Spleen (tissue), 11 donors: ENCODE data around the gene PNMA1. TPM values are rescaled to one million over a fixed set of nuclear protein-coding genes. Genes with fewer than 3 reads are reported as not detected.

Experiments
- DNase-seq: peaks from one replicate; pipeline ENCODE4 v3.0.0-alpha.2; 2020
- H3K27ac ChIP-seq, 8 donors: fragments of 200-600 bp; sonication (generic) in 7 of 8; 1 replicate in 4 of 8; 2 replicates in 4 of 8; pipeline versions ENCODE4 v1.5.0 to v1.8.0; 2016 to 2021; ENCODE audit warnings: inconsistent platforms in 4 of 8, mild to moderate bottlenecking in 4 of 8, moderate library complexity in 1 of 8
- H3K27me3 ChIP-seq, 7 donors: fragments of 200-600 bp; sonication (generic) in 6 of 7; replicated peaks in 1 of 7; 1 replicate in 4 of 7; 2 replicates in 3 of 7; pipeline versions ENCODE4 v1.5.0 to v1.8.0; 2016 to 2021; ENCODE audit warnings: inconsistent platforms in 3 of 7, mild to moderate bottlenecking in 1 of 7
- H3K36me3 ChIP-seq, 6 donors: fragments of 200-600 bp; sonication (generic) in 5 of 6; 1 replicate in 4 of 6; 2 replicates in 2 of 6; pipeline versions ENCODE4 v1.5.0 to v1.8.0; 2016 to 2021; ENCODE audit warnings: inconsistent platforms in 2 of 6
- H3K4me1 ChIP-seq, 6 donors: fragments of 200-600 bp; sonication (generic) in 5 of 6; 1 replicate in 3 of 6; 2 replicates in 3 of 6; pipeline versions ENCODE4 v1.5.0 to v1.8.0; 2016 to 2021; ENCODE audit warnings: inconsistent platforms in 3 of 6
- H3K4me3 ChIP-seq, 8 donors: fragments of 200-600 bp; sonication (generic) in 7 of 8; 1 replicate in 4 of 8; 2 replicates in 4 of 8; pipeline versions ENCODE4 v1.5.0 to v1.8.0; 2016 to 2021; ENCODE audit warnings: inconsistent platforms in 4 of 8, mild to moderate bottlenecking in 4 of 8, moderate library complexity in 2 of 8
- H3K9me3 ChIP-seq, 8 donors: fragments of 200-600 bp; sonication (generic) in 7 of 8; 1 replicate in 4 of 8; 2 replicates in 4 of 8; pipeline versions ENCODE4 v1.5.0 to v1.8.0; 2016 to 2021; ENCODE audit warnings: inconsistent platforms in 4 of 8
- CTCF ChIP-seq, 11 experiments: fragments of 200-600 bp in 7 of 11; fragments of 450-650 bp in 4 of 11; sonication (generic) in 4 of 11; IDR thresholded peaks in 8 of 11; conservative IDR thresholded peaks in 3 of 11; 1 replicate in 7 of 11; 2 replicates in 4 of 11; pipeline versions ENCODE4 v1.4.0 to v1.8.0; 2016 to 2021; ENCODE audit warnings: antibody characterized with exemption in 11 of 11, inconsistent platforms in 4 of 11, mild to moderate bottlenecking in 1 of 11
- POLR2A ChIP-seq, 3 donors: fragments of 450-650 bp; IDR thresholded peaks; one replicate each; pipeline ENCODE4 v1.5.1; 2017; ENCODE audit warnings: antibody characterized with exemption in 3 of 3, mild to moderate bottlenecking in 1 of 3
- POLR2AphosphoS5 ChIP-seq, 3 donors: sonication (generic); formaldehyde crosslinking; IDR thresholded peaks; one replicate each; pipeline ENCODE4 v1.5.1; 2017; ENCODE audit warnings: antibody characterized with exemption in 3 of 3
- WGBS, 5 donors: extraction: QIAGEN DNeasy Blood & Tissue Kit in 3 of 5; methylation state at CpG; one replicate each; pipeline versions ENCODE4 v1.1.5 to v1.1.7; 2013 to 2018; 5-methylcytosine and 5-hydroxymethylcytosine counted together
- intact Hi-C: fragments of 100-400 bp; cut with DNase I; formaldehyde crosslinking; loops from one replicate; pipeline ENCODE4 v1.15.0; 2023; ENCODE audit warnings: low total_unique reads
- polyA plus RNA-seq, 3 donors: library from polyadenylated mRNA; stranded (reverse); fragments of 200-250 nt; gene quantifications; one replicate each; pipeline ENCODE4 v1.2.1, GENCODE V29; 2013
- total RNA-seq, 7 donors: library from RNA; depleted of rRNA in 3 of 7; stranded (reverse); fragments of >200 nt in 3 of 7; fragmentation: NEBNext Ultra II Directional in 4 of 7; extraction: Animal tissue kit (Norgen Biotek cat#: 25700) in 4 of 7; gene quantifications; one replicate each; pipeline versions ENCODE4 v1.1.0 to v1.2.1, GENCODE V29; 2016 to 2021
- donor health status: healthy with polysubstance abuse.
- donor health status: DM: no; HTN: no; CAD: no; lungs with moderate emphysema.
- donor health status: DM: no; HTN: no; CAD: no.
- donor health status: Bipolar disorder and iron deficiency.
- donor health status: healthy.
- donor health status: DM: no; HTN: no; CAD: no.
- donor health status: DM: yes; HTN: yes; CAD: no.

The PNMA1 gene
- total and polyA plus RNA-seq, 10 donors: 13.1 to 31.8 (median 22.2) TPM

GRCh38 chr14:73759183-73759713 lies 45.1 kb upstream of the PNMA1 start:
- Histone ChIP-seq H3K27ac (peak overlapping the region; percentile 96 to 99 (median 97)), H3K9me3 (no peaks in the 10 kb centered on the region), H3K4me3 (peak overlapping the region; percentile 67 to 93 (median 86)), H3K36me3 (no peaks in the 10 kb centered on the region), H3K27me3 (no peaks in the 10 kb centered on the region), H3K4me1 (peaks cover 80 to 91% (median 90%) of the 10 kb centered on the region in 6 donors)
- WGBS, 5 donors: 0 to 1% (median 0%) methylated on average over 19 to 71 of the region's 71 CpGs
- DNase-seq: peak; percentile 94
- intact Hi-C loops: no loop called here
- peak in 1 of 3 donors; percentile 83 for TF ChIP-seq POLR2A (IDR thresholded peaks at IDR 0.05)
- peak; percentile 42 to 72 (median 65) for TF ChIP-seq POLR2AphosphoS5 (IDR thresholded peaks at IDR 0.05)
- TF ChIP-seq CTCF (IDR thresholded peaks at IDR 0.05 in 8 of 11, conservative IDR thresholded peaks at IDR 0.05 in 3 of 11): no peak

GRCh38 chr14:73758392-73759182 lies 44.4 kb upstream of the PNMA1 start:
- DNase-seq: peak; percentile 96
- peak overlapping the region; percentile 67 to 93 (median 84) for H3K4me3 ChIP-seq
- H3K4me1 ChIP-seq: peaks cover 80 to 91% (median 90%) of the 10 kb centered on the region in 6 donors
- H3K9me3 ChIP-seq: no peaks in the 10 kb centered on the region
- TF ChIP-seq POLR2A (IDR thresholded peaks at IDR 0.05) (peak in 2 of 3 donors; percentile 70), CTCF (IDR thresholded peaks at IDR 0.05 in 8 of 11, conservative IDR thresholded peaks at IDR 0.05 in 3 of 11) (peak in 10 of 11 experiments; percentile 14 to 69 (median 58)), POLR2AphosphoS5 (IDR thresholded peaks at IDR 0.05) (peak; percentile 86 to 89 (median 88))
- no peaks in the 10 kb centered on the region for H3K36me3 ChIP-seq
- H3K27me3 ChIP-seq: no peaks in the 10 kb centered on the region
- 1 to 2% (median 1%) methylated on average over 13 to 49 of the region's 49 CpGs for WGBS, 5 donors
- peak overlapping the region; percentile 96 to 99 (median 97) for H3K27ac ChIP-seq
- intact Hi-C loops: no loop called here

- DNase-seq: peak; percentile 80
- WGBS, 5 donors: 27 to 43% (median 35%) methylated on average over 10 of the region's 10 CpGs
- Histone ChIP-seq H3K9me3 (no peaks in the 10 kb centered on the region), H3K27me3 (no peaks in the 10 kb centered on the region), H3K36me3 (no peaks in the 10 kb centered on the region), H3K4me1 (peaks cover 80 to 91% (median 90%) of the 10 kb centered on the region in 6 donors), H3K4me3 (peak overlapping the region; percentile 67 to 93 (median 84)), H3K27ac (peak overlapping the region; percentile 96 to 99 (median 97))
- intact Hi-C loops: no loop called here
- TF ChIP-seq POLR2AphosphoS5 (IDR thresholded peaks at IDR 0.05) (no peak), CTCF (IDR thresholded peaks at IDR 0.05 in 8 of 11, conservative IDR thresholded peaks at IDR 0.05 in 3 of 11) (no peak), POLR2A (IDR thresholded peaks at IDR 0.05) (no peak)
These were observed 43.8 kb upstream of the PNMA1 start for GRCh38 chr14:73757876-73758391.

GRCh38 chr14:73757381-73757780 lies 43.2 kb upstream of the PNMA1 start:
- no peaks in the 10 kb centered on the region for H3K27me3 ChIP-seq
- TF ChIP-seq POLR2A (IDR thresholded peaks at IDR 0.05): no peak
- TF ChIP-seq CTCF (IDR thresholded peaks at IDR 0.05 in 8 of 11, conservative IDR thresholded peaks at IDR 0.05 in 3 of 11): no peak
- TF ChIP-seq POLR2AphosphoS5 (IDR thresholded peaks at IDR 0.05): no peak
- peaks cover 80 to 91% (median 90%) of the 10 kb centered on the region in 6 donors for H3K4me1 ChIP-seq
- no peaks in the 10 kb centered on the region for H3K9me3 ChIP-seq
- intact Hi-C loops: no loop called here
- H3K27ac ChIP-seq: peak overlapping the region; percentile 96 to 99 (median 97)
- 59 to 83% (median 76%) methylated on average over 1 of the region's 1 CpG for WGBS, 5 donors
- H3K4me3 ChIP-seq: peak overlapping the region in 5 of 8 donors; percentile 67 to 93 (median 89)
- peak; percentile 61 for DNase-seq
- H3K36me3 ChIP-seq: no peaks in the 10 kb centered on the region
